ENCODE data around the gene POLN. TPM values are rescaled to one million over a fixed set of nuclear protein-coding genes. Genes with fewer than 3 reads are reported as not detected.
A peak's percentile ranks its signal among the peaks of the same experiment; 100 is the strongest.

The POLN gene
- total RNA-seq, 2 experiments from 2014 or later = 2.1 to 2.3 TPM

DNA sequence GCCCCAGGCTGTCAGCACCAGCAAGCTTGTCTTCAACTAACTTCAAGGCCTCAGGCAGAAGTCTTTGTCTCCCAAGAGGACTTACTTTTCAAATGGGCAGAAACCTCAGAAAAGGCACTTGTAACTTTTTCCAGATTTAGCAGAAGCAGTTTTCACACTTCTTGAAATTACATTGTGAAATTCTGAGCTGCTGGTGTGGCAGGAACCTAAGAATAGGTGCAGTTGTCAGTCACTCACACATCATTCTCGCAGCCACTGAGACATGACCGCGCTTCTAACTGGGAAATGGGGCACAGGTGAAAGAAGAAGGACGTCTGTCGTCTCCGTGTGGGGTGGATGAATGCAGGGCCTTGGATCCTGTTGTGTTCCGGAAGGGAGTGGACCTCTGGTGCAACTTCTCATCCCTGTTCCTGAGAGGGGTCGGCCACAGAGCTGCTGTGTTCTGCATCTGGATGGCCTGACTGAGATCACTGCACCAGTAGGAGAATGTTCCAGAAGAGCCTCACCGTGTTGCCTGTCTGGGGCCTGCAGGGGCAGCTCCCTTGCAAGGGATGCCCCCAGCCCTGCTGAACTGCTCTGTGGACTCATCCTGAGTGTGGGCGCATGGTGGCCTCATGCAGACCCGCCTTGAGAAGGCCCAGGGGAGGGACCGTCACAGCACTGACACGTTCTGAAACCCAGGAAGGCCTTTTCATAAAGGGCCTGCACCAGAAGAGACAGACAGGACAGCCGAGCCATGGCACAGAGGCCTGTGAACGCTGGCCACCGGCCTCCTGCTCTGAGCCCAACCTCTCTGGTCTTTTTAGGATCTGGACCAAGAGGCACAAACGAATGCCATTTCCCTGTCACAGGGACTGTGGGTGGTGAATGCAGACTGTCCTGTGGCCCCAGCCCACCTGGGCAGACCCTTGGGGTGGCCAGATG, 164.1 kb downstream of the POLN start:
- no peak for DNase-seq

DNA sequence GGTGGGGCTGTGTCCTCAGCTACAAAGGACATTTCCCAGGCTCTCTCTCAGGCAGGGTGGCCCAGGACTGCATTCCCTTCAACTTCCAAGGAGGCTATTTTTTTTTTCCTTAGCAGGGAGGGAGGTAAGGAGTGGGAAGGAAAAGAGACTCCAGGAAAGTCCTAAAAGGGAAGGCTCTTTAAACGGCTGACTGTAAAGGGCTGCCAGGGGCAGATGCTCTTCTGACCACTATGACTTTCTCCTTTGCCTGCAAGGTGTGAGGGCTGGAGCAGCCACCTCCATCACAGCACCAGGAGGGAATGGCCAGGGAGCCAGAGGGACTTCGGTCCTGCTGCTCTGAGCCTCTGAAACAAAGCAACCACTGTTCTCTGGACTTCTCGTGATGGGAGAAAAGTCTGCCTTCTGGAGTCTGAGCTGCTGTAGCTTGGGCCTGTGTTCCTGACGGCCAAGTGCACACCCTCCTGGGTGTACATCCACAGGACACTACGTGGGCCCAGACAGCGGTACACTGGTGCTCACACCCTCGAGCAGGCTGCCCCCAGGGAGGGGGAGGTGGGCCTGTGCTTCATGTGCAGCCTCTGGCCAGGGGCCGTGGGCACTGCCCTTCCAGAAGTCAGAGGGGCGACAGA, 164.9 kb downstream of the POLN start:
- Mint-ChIP-seq H3K4me1 (ENCODE audit: low read depth) (no peaks in the 10 kb centered on the region), H3K27me3 (no peaks in the 10 kb centered on the region), H3K4me3 (no peak overlapping the region), H3K27ac (no peak overlapping the region), H3K9me3 (no peaks in the 10 kb centered on the region), H3K36me3 (ENCODE audit: low read depth) (no peaks in the 10 kb centered on the region)
- ChIA-PET POLR2A (no interaction called here), CTCF (no interaction called here)
- H3K9me3 ChIP-seq (ENCODE audit: control insufficient read depth in 1 of 2, insufficient read depth in 1 of 2, low read length in 2 of 2) = no peaks in the 10 kb centered on the region
- no peaks in the 10 kb centered on the region for H3K36me3 ChIP-seq (ENCODE audit: insufficient read depth, low read length)
- H3K4me1 ChIP-seq (ENCODE audit: insufficient read depth, low read length) = no peaks in the 10 kb centered on the region
- no peak for ATAC-seq (ENCODE audit: poor library complexity)
- H3K27me3 ChIP-seq (ENCODE audit: control insufficient read depth in 1 of 2, insufficient read depth in 2 of 2, low read length in 2 of 2) = no peaks in the 10 kb centered on the region
- no peak overlapping the region for H3K27ac ChIP-seq (ENCODE audit: low read depth in 1 of 2, low read length in 2 of 2)
- TF ChIP-seq, protein P1, sequence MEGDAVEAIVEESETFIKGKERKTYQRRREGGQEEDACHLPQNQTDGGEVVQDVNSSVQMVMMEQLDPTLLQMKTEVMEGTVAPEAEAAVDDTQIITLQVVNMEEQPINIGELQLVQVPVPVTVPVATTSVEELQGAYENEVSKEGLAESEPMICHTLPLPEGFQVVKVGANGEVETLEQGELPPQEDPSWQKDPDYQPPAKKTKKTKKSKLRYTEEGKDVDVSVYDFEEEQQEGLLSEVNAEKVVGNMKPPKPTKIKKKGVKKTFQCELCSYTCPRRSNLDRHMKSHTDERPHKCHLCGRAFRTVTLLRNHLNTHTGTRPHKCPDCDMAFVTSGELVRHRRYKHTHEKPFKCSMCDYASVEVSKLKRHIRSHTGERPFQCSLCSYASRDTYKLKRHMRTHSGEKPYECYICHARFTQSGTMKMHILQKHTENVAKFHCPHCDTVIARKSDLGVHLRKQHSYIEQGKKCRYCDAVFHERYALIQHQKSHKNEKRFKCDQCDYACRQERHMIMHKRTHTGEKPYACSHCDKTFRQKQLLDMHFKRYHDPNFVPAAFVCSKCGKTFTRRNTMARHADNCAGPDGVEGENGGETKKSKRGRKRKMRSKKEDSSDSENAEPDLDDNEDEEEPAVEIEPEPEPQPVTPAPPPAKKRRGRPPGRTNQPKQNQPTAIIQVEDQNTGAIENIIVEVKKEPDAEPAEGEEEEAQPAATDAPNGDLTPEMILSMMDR (IDR thresholded peaks at IDR 0.05) = no peak
- intact Hi-C loops (cut with DNase I, micrococcal nuclease) = no loop called here
- no peak overlapping the region for H3K4me3 ChIP-seq (ENCODE audit: low read length)
- DNase-seq = peak in 1 of 14 experiments; percentile 12

More for the DNA sequence above, 164.1 kb downstream of the POLN start:
- no peak for ATAC-seq (ENCODE audit: poor library complexity)
- Mint-ChIP-seq H3K27ac (no peak overlapping the region), H3K36me3 (ENCODE audit: low read depth) (no peaks in the 10 kb centered on the region), H3K4me1 (ENCODE audit: low read depth) (no peaks in the 10 kb centered on the region), H3K4me3 (no peak overlapping the region), H3K27me3 (no peaks in the 10 kb centered on the region), H3K9me3 (no peaks in the 10 kb centered on the region)
- no peaks in the 10 kb centered on the region for H3K27me3 ChIP-seq (ENCODE audit: control insufficient read depth in 1 of 2, insufficient read depth in 2 of 2, low read length in 2 of 2)
- POLR2A ChIA-PET = no interaction called here
- H3K4me1 ChIP-seq (ENCODE audit: insufficient read depth, low read length) = no peaks in the 10 kb centered on the region
- no peak overlapping the region for H3K27ac ChIP-seq (ENCODE audit: low read depth in 1 of 2, low read length in 2 of 2)
- H3K4me3 ChIP-seq (ENCODE audit: low read length) = no peak overlapping the region
- CTCF ChIA-PET = no interaction called here
- intact Hi-C loops (cut with DNase I, micrococcal nuclease) = no loop called here
- no peaks in the 10 kb centered on the region for H3K36me3 ChIP-seq (ENCODE audit: insufficient read depth, low read length)
- H3K9me3 ChIP-seq (ENCODE audit: control insufficient read depth in 1 of 2, insufficient read depth in 1 of 2, low read length in 2 of 2) = no peaks in the 10 kb centered on the region
- TF ChIP-seq, protein P1 (IDR thresholded peaks at IDR 0.05) = no peak

DNA sequence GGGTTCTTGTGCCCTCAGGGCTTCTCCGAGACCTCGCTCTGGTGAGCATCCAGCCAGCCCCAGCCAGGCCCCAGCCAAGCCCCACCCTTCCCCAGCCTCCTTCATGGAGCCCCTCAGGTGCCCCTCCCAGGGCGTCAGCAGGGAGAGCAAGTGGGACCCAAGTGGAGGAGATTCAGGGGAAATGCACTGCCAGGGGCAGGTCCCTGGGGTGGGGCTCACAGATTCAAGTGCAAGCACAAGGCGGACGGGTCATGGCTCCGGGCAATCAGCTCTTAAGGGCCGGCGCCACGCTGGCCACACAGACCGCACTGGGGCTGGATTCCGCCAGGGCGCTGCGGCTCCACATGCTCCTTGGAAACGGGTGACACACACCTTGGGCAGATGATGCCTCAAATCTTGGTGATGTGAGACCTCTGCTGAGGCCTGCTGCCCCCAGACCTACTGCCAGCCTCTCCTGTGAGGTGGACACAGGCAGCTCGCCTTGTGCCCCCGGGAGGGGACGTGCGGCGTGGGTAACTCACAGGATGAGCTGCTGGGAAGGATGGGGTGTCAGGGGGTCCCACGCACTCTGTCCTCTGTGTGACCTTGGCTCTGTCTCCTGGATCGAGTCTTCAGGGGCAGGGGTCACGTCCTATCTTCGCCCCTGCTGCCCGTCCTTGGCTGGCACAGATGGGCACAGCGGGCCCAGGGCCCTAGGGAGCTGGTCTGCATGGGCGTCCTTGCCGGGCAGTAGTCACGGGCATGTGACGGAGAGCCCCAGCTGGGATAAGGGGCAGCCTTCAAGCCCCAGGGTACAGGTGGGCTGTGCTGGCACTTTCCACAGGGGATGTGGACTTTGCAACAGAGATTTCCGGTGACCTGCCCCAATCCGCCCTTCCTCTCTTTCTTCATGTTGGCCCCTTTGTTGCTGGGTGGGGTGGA, 165.7 kb downstream of the POLN start:
- no peaks in the 10 kb centered on the region for H3K4me1 Mint-ChIP-seq (ENCODE audit: low read depth)
- intact Hi-C loops (cut with DNase I, micrococcal nuclease) = no loop called here
- H3K4me3 ChIP-seq (ENCODE audit: low read length) = no peak overlapping the region
- peak in 2 of 14 experiments; percentile 5 to 28 for DNase-seq
- H3K9me3 Mint-ChIP-seq = no peaks in the 10 kb centered on the region
- no peaks in the 10 kb centered on the region for H3K36me3 Mint-ChIP-seq (ENCODE audit: low read depth)
- H3K36me3 ChIP-seq (ENCODE audit: insufficient read depth, low read length) = no peaks in the 10 kb centered on the region
- TF ChIP-seq, protein P1 (IDR thresholded peaks at IDR 0.05) = no peak
- H3K4me1 ChIP-seq (ENCODE audit: insufficient read depth, low read length) = no peaks in the 10 kb centered on the region
- CTCF ChIA-PET = no interaction called here
- POLR2A ChIA-PET = no interaction called here
- no peak overlapping the region for H3K4me3 Mint-ChIP-seq
- H3K27me3 ChIP-seq (ENCODE audit: control insufficient read depth in 1 of 2, insufficient read depth in 2 of 2, low read length in 2 of 2) = no peaks in the 10 kb centered on the region
- H3K27ac Mint-ChIP-seq = no peak overlapping the region
- no peak for ATAC-seq (ENCODE audit: poor library complexity)
- no peak overlapping the region for H3K27ac ChIP-seq (ENCODE audit: low read depth in 1 of 2, low read length in 2 of 2)
- H3K27me3 Mint-ChIP-seq = no peaks in the 10 kb centered on the region
- no peaks in the 10 kb centered on the region for H3K9me3 ChIP-seq (ENCODE audit: control insufficient read depth in 1 of 2, insufficient read depth in 1 of 2, low read length in 2 of 2)
